H1 (cell line): ENCODE data around the gene EIF2S2. TPM values are rescaled to one million over a fixed set of nuclear protein-coding genes. Genes with fewer than 3 reads are reported as not detected.

Experiments
- CHD2 ChIP-seq: IDR thresholded peaks from 2 replicates; pipeline ENCODE4 v1.6.1; 2012; ENCODE audit warnings: low read length, improper control_type of control experiment
- TAF1 ChIP-seq: IDR thresholded peaks from 2 replicates; pipeline ENCODE4 v1.6.1; 2011; ENCODE audit warnings: mild to moderate bottlenecking, low read depth, low read length
- polyA plus RNA-seq, 7 experiments: library from polyadenylated mRNA; depleted of rRNA in 3 of 7; stranded (reverse) in 5 of 7; unstranded in 2 of 7; fragments of >200 nt in 5 of 7; fragments of 200-250 nt in 2 of 7; gene quantifications; 1 replicate in 5 of 7; 2 replicates in 1 of 7; 4 replicates in 1 of 7; pipeline versions ENCODE4 v1.2.1 to v1.2.3, GENCODE V29; 2011 to 2013; ENCODE audit warnings: missing spikeins in 2 of 7, mixed read lengths in 2 of 7
- total RNA-seq: library from RNA; stranded (reverse); fragmentation: NEBNext Ultra II Directional; extraction: Animal tissue kit (Norgen Biotek cat#: 25700); gene quantifications from 2 replicates; pipeline ENCODE4 v1.2.1, GENCODE V29; 2021

EIF2S2 gene
- total and polyA plus RNA-seq, 2 of the 8 experiments (the other 6 are each of a cell fraction or from before 2014, with no cell fraction given): 59.5 to 142 TPM

DNA sequence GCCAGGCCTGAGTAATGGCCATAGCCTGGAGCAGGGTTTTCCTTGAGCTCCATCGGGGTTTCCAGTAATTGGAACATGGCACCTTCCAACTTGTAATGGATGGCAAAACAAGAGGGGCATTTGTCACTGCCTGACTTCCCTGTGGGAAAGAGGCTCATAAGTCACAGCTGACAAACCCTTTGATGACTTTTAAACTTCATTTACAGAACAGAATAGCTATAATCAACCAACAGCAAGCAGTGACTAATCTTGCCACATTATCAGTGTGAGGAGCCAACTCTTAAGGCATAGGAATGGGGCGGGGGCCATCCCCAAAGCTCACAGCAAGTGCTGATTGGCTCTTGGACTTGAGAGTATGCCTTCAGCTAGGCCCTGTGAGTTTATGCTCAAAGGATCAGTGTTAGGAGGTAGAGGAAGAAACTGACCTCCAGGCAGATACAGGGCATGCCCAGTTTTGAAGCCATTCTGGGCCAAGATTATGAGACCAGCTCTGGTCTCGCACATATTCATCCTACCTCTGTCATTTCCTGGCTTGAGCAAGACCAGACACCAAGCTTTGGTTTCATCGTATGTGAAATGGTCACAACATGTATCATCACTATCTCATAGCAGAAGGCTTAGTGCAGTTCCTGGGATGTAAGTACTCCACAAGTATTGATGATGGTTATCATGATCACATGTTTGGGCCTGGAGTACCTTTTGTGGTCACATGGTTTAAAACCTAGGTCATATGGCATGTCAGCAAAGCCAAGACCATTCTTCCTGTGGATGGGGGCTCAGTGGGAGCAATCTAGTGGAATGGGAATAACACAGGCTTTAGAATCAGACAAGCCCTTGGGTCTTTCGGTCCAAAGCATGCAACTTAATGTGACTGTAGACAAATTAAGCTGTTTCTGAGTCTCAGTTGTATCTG is 49.2 kb downstream of the EIF2S2 start (continued):
- TF ChIP-seq TAF1: no peak
- TF ChIP-seq CHD2: no peak
